Esophagus squamous epithelium (tissue), 5 donors: Measurements from ENCODE around the gene MXRA8. TPM values are rescaled to one million over a fixed set of nuclear protein-coding genes. Genes with fewer than 3 reads are reported as not detected.
A peak's percentile ranks its signal among the peaks of the same experiment; 100 is the strongest.
"Not testable (repeated sequence)": the region's sequence is repeated elsewhere in the genome, so short reads cannot be mapped to it uniquely, and the experiment has no call there.

Experiments used
- DNase-seq: peaks from one replicate; lab custom pipeline; 2025; lab: John Stamatoyannopoulos, UW
- H3K27ac ChIP-seq, 4 donors: fragments of 200-600 bp; sonication (generic); one replicate each; pipeline ENCODE4 v1.5.1; 2016 to 2019; ENCODE audit warnings: mild to moderate bottlenecking in 1 of 4
- H3K27me3 ChIP-seq, 4 donors: fragments of 200-600 bp; sonication (generic); 1 replicate in 3 of 4; 2 replicates in 1 of 4; pipeline versions ENCODE4 v1.5.1 to v1.6.0; 2017 to 2021; ENCODE audit warnings: antibody characterized with exemption in 1 of 4
- H3K36me3 ChIP-seq, 3 donors: fragments of 200-600 bp; sonication (generic); one replicate each; pipeline ENCODE4 v1.5.1; 2016 to 2019
- H3K4me1 ChIP-seq, 3 donors: fragments of 200-600 bp; sonication (generic); one replicate each; pipeline ENCODE4 v1.5.1; 2017 to 2019
- H3K4me3 ChIP-seq, 4 donors: fragments of 200-600 bp; sonication (generic); 1 replicate in 3 of 4; 2 replicates in 1 of 4; pipeline ENCODE4 v1.5.1; 2016 to 2019; ENCODE audit warnings: mild to moderate bottlenecking in 2 of 4, moderate library complexity in 1 of 4
- H3K9me3 ChIP-seq, 3 donors: fragments of 200-600 bp; sonication (generic); one replicate each; pipeline ENCODE4 v1.5.1; 2016 to 2019
- POLR2A ChIP-seq, 4 donors: fragments of 450-650 bp; IDR thresholded peaks; one replicate each; pipeline ENCODE4 v1.6.1; 2017; ENCODE audit warnings: antibody characterized with exemption in 4 of 4, mild to moderate bottlenecking in 4 of 4, moderate library complexity in 3 of 4
- WGBS, 2 donors: methylation state at CpG; one replicate each; pipeline ENCODE4 v1.1.5; 2018; 5-methylcytosine and 5-hydroxymethylcytosine counted together
- intact Hi-C: fragments of 100-400 bp; cut with DNase I; formaldehyde crosslinking; loops from one replicate; pipeline ENCODE4 v1.15.0; 2022
- total RNA-seq, 4 donors: library from RNA; depleted of rRNA; stranded (reverse); fragments of >200 nt; gene quantifications; one replicate each; pipeline ENCODE4 v1.1.0, GENCODE V29; 2016
- TF ChIP-seq, protein P1 (sequence below), 6 experiments: fragments of 450-650 bp in 4 of 6; fragments of 200-600 bp in 2 of 6; sonication (generic) in 2 of 6; IDR thresholded peaks; one replicate each; pipeline ENCODE4 v1.5.1; 2016 to 2019; ENCODE audit warnings: antibody characterized with exemption in 6 of 6, mild to moderate bottlenecking in 4 of 6, moderate library complexity in 4 of 6
- donor health status: DM: yes; HTN: yes; CAD: no.

The MXRA8 gene
- total RNA-seq, 4 donors from 2014 or later: 0.45 to 33.8 (median 12.8) TPM

DNA sequence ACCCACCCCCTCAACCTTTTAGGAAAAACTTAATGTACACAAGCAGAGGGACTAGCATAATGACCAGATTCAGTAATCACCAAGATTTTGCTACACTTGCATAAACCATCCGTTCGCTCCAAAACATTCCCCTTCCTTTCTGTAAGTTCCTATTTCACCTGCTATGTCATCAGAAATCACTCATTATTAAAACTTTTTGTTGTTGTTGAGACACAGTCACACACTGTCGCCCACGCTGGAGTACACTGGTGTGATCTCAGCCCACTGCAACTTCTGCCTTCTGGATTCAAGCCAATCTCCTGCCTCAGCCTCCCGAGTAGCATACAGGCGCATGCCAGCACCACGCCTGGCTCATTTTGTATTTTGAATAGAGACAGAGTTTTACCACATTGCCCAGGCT lies 45.3 kb upstream of the MXRA8 start:
- DNase-seq: no peak
- Histone ChIP-seq H3K27ac (no peak overlapping the region), H3K9me3 (no peaks in the 10 kb centered on the region), H3K4me1 (peaks cover 32 to 76% (median 36%) of the 10 kb centered on the region in 3 donors), H3K4me3 (no peak overlapping the region), H3K27me3 (no peaks in the 10 kb centered on the region), H3K36me3 (peaks cover 5 to 64% (median 24%) of the 10 kb centered on the region in 3 donors)
- intact Hi-C loops: no loop called here
- no peak for TF ChIP-seq POLR2A (IDR thresholded peaks at IDR 0.05)
- TF ChIP-seq, protein P1, sequence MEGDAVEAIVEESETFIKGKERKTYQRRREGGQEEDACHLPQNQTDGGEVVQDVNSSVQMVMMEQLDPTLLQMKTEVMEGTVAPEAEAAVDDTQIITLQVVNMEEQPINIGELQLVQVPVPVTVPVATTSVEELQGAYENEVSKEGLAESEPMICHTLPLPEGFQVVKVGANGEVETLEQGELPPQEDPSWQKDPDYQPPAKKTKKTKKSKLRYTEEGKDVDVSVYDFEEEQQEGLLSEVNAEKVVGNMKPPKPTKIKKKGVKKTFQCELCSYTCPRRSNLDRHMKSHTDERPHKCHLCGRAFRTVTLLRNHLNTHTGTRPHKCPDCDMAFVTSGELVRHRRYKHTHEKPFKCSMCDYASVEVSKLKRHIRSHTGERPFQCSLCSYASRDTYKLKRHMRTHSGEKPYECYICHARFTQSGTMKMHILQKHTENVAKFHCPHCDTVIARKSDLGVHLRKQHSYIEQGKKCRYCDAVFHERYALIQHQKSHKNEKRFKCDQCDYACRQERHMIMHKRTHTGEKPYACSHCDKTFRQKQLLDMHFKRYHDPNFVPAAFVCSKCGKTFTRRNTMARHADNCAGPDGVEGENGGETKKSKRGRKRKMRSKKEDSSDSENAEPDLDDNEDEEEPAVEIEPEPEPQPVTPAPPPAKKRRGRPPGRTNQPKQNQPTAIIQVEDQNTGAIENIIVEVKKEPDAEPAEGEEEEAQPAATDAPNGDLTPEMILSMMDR (IDR thresholded peaks at IDR 0.05): no peak
- WGBS, 2 donors: 74 to 80% methylated on average over 7 of the region's 7 CpGs

DNA sequence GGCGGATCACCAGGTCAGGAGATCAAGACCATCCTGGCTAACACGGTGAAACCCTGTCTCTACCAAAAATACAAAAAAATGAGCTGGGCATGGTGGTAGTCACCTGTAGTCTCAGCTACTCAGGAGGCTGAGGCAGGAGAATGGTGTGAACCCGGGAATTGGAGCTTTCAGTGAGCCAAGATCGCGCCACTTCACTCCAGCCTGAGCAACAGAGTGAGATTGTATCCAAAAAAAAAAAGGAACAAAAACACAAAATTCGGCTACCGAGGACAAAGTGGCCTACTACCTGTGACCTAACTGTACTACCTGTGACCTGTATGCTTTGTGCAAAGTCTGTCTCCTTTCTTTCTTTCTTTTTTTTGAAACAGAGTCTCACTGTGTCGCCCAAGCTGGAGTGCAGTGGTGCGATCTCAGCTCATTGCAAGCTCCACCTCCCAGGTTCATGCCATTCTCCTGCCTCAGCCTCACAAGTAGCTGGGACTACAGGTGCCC lies 44.6 kb upstream of the MXRA8 start:
- H3K27me3 ChIP-seq, H3K9me3 ChIP-seq, H3K4me3 ChIP-seq, intact Hi-C loops, DNase-seq: not testable (repeated sequence)
- Histone ChIP-seq H3K27ac (peak overlapping the region in 1 of 4 donors; percentile 38), H3K36me3 (peaks cover 5 to 66% (median 24%) of the 10 kb centered on the region in 3 donors), H3K4me1 (peaks cover 29 to 75% (median 34%) of the 10 kb centered on the region in 3 donors)
- WGBS, 2 donors: 81 to 82% methylated on average over 9 of the region's 9 CpGs

DNA sequence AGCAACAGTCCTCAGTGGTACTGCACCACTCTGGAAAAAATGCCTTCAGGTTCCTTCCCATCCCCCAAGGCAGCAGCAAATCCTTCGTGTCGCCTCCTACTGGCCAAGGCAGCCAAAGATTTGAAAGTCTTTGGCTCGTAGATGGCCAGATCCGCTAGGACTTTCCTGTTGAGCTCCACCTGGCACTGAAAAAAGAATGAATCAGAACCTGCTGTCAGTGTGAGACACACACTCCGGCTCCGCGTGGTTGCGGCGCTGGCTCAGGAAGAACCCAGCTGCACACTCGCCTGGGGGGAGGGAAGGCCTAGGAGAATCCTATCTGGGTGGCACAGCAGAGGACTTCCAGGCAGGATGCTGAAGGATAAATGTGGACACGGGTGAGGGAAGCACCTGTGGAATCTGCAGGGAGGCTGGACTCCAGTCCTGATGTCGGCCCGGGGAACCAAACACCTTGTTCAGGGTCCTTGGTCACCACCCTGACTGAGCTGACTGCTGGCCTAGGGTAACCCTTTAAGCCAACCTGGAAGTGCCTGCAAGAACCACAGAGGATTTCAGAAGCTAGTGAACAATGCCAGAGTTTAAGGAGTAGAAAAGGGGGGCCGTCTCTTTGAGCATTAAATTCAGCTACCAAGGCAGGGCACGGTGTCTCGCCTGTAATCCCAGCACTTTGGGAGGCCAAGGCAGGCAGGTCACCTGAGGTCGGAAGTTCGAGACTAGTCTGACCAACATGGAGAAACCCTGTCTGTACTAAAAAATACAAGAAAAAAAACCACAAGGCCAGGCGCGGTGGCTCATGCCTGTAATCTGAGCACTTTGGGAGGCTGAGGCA lies 43.9 kb upstream of the MXRA8 start:
- DNase-seq: no peak
- no peak for TF ChIP-seq POLR2A (IDR thresholded peaks at IDR 0.05)
- TF ChIP-seq, protein P1 (IDR thresholded peaks at IDR 0.05): peak; percentile 18 to 75 (median 30)
- peaks cover 34 to 77% (median 35%) of the 10 kb centered on the region in 3 donors for H3K4me1 ChIP-seq
- intact Hi-C loops: no loop called here
- H3K27me3 ChIP-seq: no peaks in the 10 kb centered on the region
- peaks cover 5 to 73% (median 27%) of the 10 kb centered on the region in 3 donors for H3K36me3 ChIP-seq
- H3K27ac ChIP-seq: peak overlapping the region in 2 of 4 donors; percentile 16 to 38
- no peaks in the 10 kb centered on the region for H3K9me3 ChIP-seq
- 51 to 56% methylated on average over 13 of the region's 20 CpGs for WGBS, 2 donors
- no peak overlapping the region for H3K4me3 ChIP-seq

DNA sequence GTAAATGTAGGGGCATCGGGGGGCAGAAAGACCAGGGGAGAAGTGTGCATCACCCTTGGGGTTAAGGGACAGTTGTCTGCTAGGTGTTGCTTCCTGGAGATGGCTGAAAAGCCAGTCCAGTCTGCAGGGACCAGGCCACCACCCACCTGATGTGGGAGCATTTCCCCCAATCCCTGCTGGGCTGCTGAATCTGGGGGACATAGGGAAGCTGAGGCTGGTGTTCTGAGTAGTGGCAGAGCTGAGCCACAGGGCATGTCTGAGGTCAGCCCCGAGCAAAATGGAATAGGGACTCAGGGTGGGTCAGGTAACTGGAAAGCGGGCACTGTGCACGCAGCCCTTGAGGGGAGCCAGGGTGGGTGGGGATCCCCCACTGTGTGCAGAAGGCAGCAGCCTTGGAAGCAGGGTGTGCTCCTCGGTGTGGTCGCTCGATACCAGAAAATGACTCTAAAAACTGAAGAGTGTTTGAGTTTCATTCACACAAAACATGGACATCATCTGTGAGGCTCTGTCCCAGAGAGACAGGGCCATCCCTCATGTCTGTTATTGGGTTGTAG lies 43.2 kb upstream of the MXRA8 start:
- Histone ChIP-seq H3K36me3 (peaks cover 5 to 80% (median 32%) of the 10 kb centered on the region in 3 donors), H3K9me3 (no peaks in the 10 kb centered on the region), H3K27ac (no peak overlapping the region), H3K4me1 (peaks cover 33 to 83% (median 35%) of the 10 kb centered on the region in 3 donors), H3K4me3 (no peak overlapping the region), H3K27me3 (no peaks in the 10 kb centered on the region)
- TF ChIP-seq, protein P1 (IDR thresholded peaks at IDR 0.05): no peak
- no peak for TF ChIP-seq POLR2A (IDR thresholded peaks at IDR 0.05)
- intact Hi-C loops: no loop called here
- 65 to 87% methylated on average over 5 to 6 of the region's 7 CpGs for WGBS, 2 donors
- no peak for DNase-seq

DNA sequence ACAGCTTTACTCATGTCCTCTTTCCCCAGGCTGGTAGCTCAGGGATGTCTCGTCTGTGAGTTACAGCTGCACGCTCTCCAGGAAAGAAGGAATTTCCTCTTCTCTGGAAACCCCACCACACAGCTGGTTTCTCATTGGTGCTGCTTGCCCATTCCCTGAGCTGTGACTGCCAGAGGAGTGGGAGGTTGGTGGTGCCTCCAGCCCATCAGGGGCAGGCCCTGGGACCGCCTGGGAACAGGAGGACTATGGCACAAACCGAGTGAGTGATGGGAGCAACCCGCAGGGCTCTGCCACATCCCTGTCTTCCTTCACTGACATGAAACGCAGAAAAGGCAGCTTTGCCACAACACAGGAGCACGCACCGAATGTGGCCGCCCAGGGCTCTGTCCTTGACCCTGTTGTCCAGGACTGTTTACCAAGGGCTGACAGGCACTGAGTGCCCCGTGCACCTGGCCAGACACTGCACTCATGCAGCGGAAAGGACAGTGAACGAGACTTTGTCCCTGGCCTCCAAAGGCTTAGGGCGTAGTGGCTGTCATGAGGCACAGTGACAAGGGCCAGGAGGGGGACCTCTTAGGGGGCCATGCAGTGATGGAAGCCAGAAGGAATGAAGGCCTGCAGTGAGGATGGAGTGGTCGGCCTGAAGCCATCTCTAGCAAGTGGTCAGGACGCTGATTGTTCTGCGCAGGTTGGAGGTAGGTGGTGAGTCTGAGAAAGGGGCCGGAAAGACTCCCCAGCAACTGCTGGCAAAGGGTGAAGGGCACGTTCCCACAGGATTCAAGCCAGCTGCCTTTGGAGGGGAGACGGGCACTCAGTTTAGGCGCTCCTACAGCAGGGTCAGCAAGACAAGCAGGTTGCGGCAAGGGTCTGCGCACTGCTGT lies 42.5 kb upstream of the MXRA8 start:
- H3K4me3 ChIP-seq: peak overlapping the region; percentile 91 to 99 (median 97)
- H3K27me3 ChIP-seq: no peaks in the 10 kb centered on the region
- peaks cover 26 to 81% (median 29%) of the 10 kb centered on the region in 3 donors for H3K4me1 ChIP-seq
- peaks cover 5 to 80% (median 32%) of the 10 kb centered on the region in 3 donors for H3K36me3 ChIP-seq
- H3K9me3 ChIP-seq: no peaks in the 10 kb centered on the region
- no peak for DNase-seq
- WGBS, 2 donors: 78 to 79% methylated on average over 9 to 14 of the region's 22 CpGs
- H3K27ac ChIP-seq: peak overlapping the region in 3 of 4 donors; percentile 88 to 94 (median 91)
- TF ChIP-seq POLR2A (IDR thresholded peaks at IDR 0.05): no peak
- TF ChIP-seq, protein P1 (IDR thresholded peaks at IDR 0.05): no peak
- intact Hi-C loops: no loop called here
